Measurements from ENCODE around the gene ACSF3. TPM values are rescaled to one million over a fixed set of nuclear protein-coding genes. Genes with fewer than 3 reads are reported as not detected.

ACSF3 gene
- total and polyA plus RNA-seq, 2 donors (not counting 1 experiment from before 2014, with no cell fraction given), result 45.2 to 113 TPM

GRCh38 chr16:89044418-89045180 lies 49.1 kb upstream of the ACSF3 start:
- DNase-seq (no peak), ATAC-seq (ENCODE audit: low read depth) (no peak)
- no peaks in the 10 kb centered on the region for H4K20me1 ChIP-seq (ENCODE audit: control insufficient read depth, insufficient read depth, low read length, poor library complexity, severe bottlenecking)
- no peak overlapping the region for H3K4me3 Mint-ChIP-seq
- CTCF ChIA-PET, result no interaction called here
- intact Hi-C loops (cut with micrococcal nuclease), result no loop called here
- no peaks in the 10 kb centered on the region for H3K79me2 ChIP-seq (ENCODE audit: control insufficient read depth, insufficient read depth, low read length)
- H3K4me1 ChIP-seq (ENCODE audit: control insufficient read depth in 2 of 2, insufficient read depth in 2 of 2, low read length in 2 of 2), result peaks cover 0 to 9% of the 10 kb centered on the region in 2 donors
- H3K27ac Mint-ChIP-seq, result no peak overlapping the region
- 77% methylated on average over 21 of the region's 29 CpGs for WGBS (ENCODE audit: insufficient coverage)
- H3K9ac ChIP-seq (ENCODE audit: low read length), result no peak overlapping the region
- H3K4me1 Mint-ChIP-seq, result peaks cover 7% of the 10 kb centered on the region
- H3K9me3 Mint-ChIP-seq (ENCODE audit: insufficient read depth), result peaks cover 3% of the 10 kb centered on the region
- peaks cover 3% of the 10 kb centered on the region for H3K27me3 Mint-ChIP-seq
- H3K27me3 ChIP-seq (replicated peaks in 1 of 4; ENCODE audit: control extremely low read depth in 1 of 4, control insufficient read depth in 3 of 4, insufficient read depth in 4 of 4, low read length in 3 of 4), result peaks cover 0 to 11% (median 2%) of the 10 kb centered on the region in 4 experiments
- H3K4me3 ChIP-seq (ENCODE audit: control extremely low read depth in 1 of 5, extremely low read depth in 1 of 5, insufficient read depth in 1 of 5, low read depth in 2 of 5, low read length in 4 of 5), result no peak overlapping the region
- no peak overlapping the region for H3K4me2 ChIP-seq (replicated peaks; ENCODE audit: low read depth, low read length, poor library complexity, severe bottlenecking)
- H2AFZ ChIP-seq (ENCODE audit: insufficient read depth, low read depth, low read length, poor library complexity, severe bottlenecking), result no peak overlapping the region
- no peaks in the 10 kb centered on the region for H3K36me3 ChIP-seq (replicated peaks in 1 of 2; ENCODE audit: control extremely low read depth in 1 of 2, control insufficient read depth in 1 of 2, extremely low read depth in 1 of 2, insufficient read depth in 2 of 2, low read length in 1 of 2)
- no peak for TF ChIP-seq CTCF (IDR thresholded peaks at IDR 0.05)
- no peak for TF ChIP-seq EZH2 (IDR thresholded peaks at IDR 0.05; ENCODE audit: borderline replicate concordance, insufficient read depth, low read depth, low read length, poor library complexity, severe bottlenecking)
- POLR2A ChIA-PET, result interaction anchor here (0.7 kb wide), 1 partner anchor 15 kb away, joined by 3 read pairs; no protein-coding TSS in a partner anchor
- no peak overlapping the region for H3K27ac ChIP-seq (ENCODE audit: low read length in 2 of 2)
- no peaks in the 10 kb centered on the region for H3K9me3 ChIP-seq (ENCODE audit: control extremely low read depth in 1 of 3, control insufficient read depth in 2 of 3, insufficient read depth in 1 of 3, low read length in 2 of 3)

- TF ChIP-seq CTCF (IDR thresholded peaks at IDR 0.05) (no peak), EZH2 (IDR thresholded peaks at IDR 0.05; ENCODE audit: borderline replicate concordance, insufficient read depth, low read depth, low read length, poor library complexity, severe bottlenecking) (no peak)
- ChIA-PET CTCF (no interaction called here), POLR2A (interaction anchor here (0.7 kb wide), 1 partner anchor 15 kb away, joined by 3 read pairs; no protein-coding TSS in a partner anchor)
- Histone ChIP-seq H3K27ac (ENCODE audit: low read length in 2 of 2) (no peak overlapping the region), H3K4me3 (ENCODE audit: control extremely low read depth in 1 of 5, extremely low read depth in 1 of 5, insufficient read depth in 1 of 5, low read depth in 2 of 5, low read length in 4 of 5) (no peak overlapping the region), H3K9ac (ENCODE audit: low read length) (no peak overlapping the region), H3K36me3 (replicated peaks in 1 of 2; ENCODE audit: control extremely low read depth in 1 of 2, control insufficient read depth in 1 of 2, extremely low read depth in 1 of 2, insufficient read depth in 2 of 2, low read length in 1 of 2) (no peaks in the 10 kb centered on the region), H3K4me2 (replicated peaks; ENCODE audit: low read depth, low read length, poor library complexity, severe bottlenecking) (no peak overlapping the region), H3K4me1 (ENCODE audit: control insufficient read depth in 2 of 2, insufficient read depth in 2 of 2, low read length in 2 of 2) (peaks cover 0 to 2% of the 10 kb centered on the region in 2 donors), H4K20me1 (ENCODE audit: control insufficient read depth, insufficient read depth, low read length, poor library complexity, severe bottlenecking) (no peaks in the 10 kb centered on the region), H3K27me3 (replicated peaks in 1 of 4; ENCODE audit: control extremely low read depth in 1 of 4, control insufficient read depth in 3 of 4, insufficient read depth in 4 of 4, low read length in 3 of 4) (peaks cover 0 to 6% (median 2%) of the 10 kb centered on the region in 4 experiments), H2AFZ (ENCODE audit: insufficient read depth, low read depth, low read length, poor library complexity, severe bottlenecking) (no peak overlapping the region), H3K9me3 (ENCODE audit: control extremely low read depth in 1 of 3, control insufficient read depth in 2 of 3, insufficient read depth in 1 of 3, low read length in 2 of 3) (no peaks in the 10 kb centered on the region), H3K79me2 (ENCODE audit: control insufficient read depth, insufficient read depth, low read length) (no peaks in the 10 kb centered on the region)
- no peak overlapping the region for H3K4me3 Mint-ChIP-seq
- H3K27me3 Mint-ChIP-seq, result peaks cover 3% of the 10 kb centered on the region
- peak overlapping the region; percentile 6 for H3K27ac Mint-ChIP-seq
- H3K9me3 Mint-ChIP-seq (ENCODE audit: insufficient read depth), result peaks cover 3% of the 10 kb centered on the region
- DNase-seq (no peak), ATAC-seq (ENCODE audit: low read depth) (no peak)
- intact Hi-C loops (cut with micrococcal nuclease), result no loop called here
- peaks cover 5% of the 10 kb centered on the region for H3K4me1 Mint-ChIP-seq
- WGBS (ENCODE audit: insufficient coverage), result 82% methylated on average over 12 of the region's 12 CpGs
Observed at GRCh38 chr16:89045181-89045815, 48.4 kb upstream of the ACSF3 start.

Data from B cell (primary cell).